IPS-NIHi7 (cell line): ENCODE results near the gene ACTR3.
"Not testable (repeated sequence)": the region's sequence is repeated elsewhere in the genome, so short reads cannot be mapped to it uniquely, and the experiment has no call there.

Experiments used
- DNase-seq: peaks from one replicate; pipeline ENCODE4 v3.0.0; 2012; ENCODE audit warnings: mixed read lengths; ENCODE audit errors: extremely low spot score

ACTR3 gene

DNA sequence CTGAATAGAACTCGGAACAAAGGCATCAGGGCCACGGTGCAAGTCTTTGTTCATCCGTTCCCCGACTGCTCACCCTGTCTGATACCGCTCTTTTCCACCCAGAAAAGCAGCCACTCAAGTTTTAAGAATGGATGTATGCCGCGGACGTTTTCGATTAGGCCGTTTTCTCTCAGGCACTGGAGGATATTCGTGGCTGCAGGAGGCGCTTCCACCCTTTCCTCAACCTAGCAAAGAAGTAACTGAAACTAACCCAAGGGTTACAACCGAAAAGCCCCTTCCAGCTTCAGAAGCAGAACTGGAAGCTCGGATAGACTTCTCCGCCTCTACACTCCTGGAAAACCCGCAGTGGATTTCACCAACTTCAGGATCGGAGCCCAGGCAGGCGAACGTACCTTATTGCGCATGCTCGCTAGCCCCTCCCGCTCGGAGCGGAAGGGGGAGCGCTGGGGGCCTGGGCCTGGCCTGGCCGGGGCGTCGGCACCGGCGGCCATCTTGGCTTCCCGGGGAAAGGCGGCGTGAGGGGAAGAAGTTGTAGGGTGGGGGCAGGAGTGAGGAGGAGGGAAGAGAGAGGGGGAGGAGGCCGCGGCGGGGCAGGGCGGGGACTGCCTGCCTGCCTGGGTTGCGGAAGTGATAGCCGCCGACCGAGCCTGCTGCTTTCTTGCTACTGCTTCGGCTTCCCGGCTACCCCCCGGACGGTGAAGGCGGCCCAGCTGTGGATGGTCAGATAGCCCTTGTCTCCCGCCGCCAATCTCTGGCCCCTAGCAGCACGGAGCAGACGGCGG, at the start of gene ACTR3:
ACTR3 (plus strand) TSS at position 619 of the 782 bp plus-strand sequence. CDS start 191 bp downstream, outside the sequence.
- DNase-seq: peak; percentile 94

GRCh38 chr2:113840518-113840917, 49.4 kb upstream of the ACTR3 start:
- no peak for DNase-seq

DNA sequence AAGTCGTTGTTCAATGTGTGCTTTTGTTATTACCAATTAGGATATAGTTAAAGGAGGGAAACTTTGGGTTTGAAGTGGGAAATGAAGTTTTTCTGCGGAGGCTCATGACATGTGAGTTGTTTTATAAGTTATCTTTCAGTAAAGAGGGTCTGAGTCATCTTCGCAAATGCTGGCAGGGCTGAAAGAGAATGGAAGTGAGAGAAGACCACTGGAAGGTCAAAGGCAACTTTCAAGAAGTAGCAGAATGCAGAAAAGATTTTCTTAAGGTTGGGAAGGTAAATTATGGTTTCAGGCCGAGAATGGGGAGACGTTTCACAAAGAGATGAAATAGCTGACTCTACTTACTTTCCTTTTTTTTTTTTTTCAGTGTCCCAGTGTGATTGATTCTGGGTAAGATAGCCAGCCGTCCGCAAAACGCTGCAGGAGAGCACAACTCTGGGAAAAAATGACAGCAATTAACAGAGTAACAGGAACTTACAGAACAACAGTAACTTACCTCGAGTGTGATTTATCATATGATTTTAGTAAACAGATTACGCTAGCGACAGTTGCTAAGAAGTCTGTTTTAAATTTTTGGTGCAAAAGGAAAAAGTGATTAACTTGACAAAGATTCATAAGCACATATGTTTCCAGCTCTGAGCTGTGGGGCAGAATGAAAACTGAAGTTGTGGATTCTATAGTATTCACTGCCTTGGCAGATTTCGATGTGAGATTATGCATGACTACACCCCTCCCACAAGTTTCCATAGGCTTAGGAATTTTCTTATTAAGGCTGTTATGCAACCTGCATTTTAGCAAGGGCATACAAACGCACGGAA, 46.8 kb upstream of the ACTR3 start:
- DNase-seq: no peak

- not testable (repeated sequence) for DNase-seq
Observed at GRCh38 chr2:113843737-113844050, 46.2 kb upstream of the ACTR3 start.

- DNase-seq: no peak
Observed at GRCh38 chr2:113845261-113845660, 44.6 kb upstream of the ACTR3 start.

GRCh38 chr2:113845796-113846195, 44.1 kb upstream of the ACTR3 start:
- not testable (repeated sequence) for DNase-seq

- DNase-seq: no peak
Observed at GRCh38 chr2:113846429-113846828, 43.5 kb upstream of the ACTR3 start.

GRCh38 chr2:113847144-113847543, 42.7 kb upstream of the ACTR3 start:
- DNase-seq: no peak

- no peak for DNase-seq
Observed at GRCh38 chr2:113848758-113849415, 41.0 kb upstream of the ACTR3 start.

DNA sequence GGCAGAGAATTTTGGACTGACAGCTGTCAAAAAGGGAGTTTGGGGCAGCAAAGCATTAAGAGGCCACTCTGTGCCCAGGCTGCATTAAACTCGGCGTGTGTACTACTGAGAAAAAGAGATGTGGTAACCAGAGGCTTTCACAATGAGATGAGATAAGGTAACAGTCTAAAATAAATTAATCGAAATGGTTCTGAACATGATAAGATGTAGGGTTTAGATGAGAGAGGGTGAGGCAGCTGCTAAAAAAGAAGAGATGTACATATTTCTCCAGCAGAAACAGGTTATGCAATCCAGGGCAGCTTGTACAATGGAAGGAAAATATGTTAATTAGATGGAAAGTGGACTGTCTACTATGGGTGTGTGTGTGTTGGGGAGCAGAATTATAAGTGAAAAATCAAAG, 39.2 kb upstream of the ACTR3 start:
- DNase-seq: no peak

GRCh38 chr2:113851640-113852039, 38.2 kb upstream of the ACTR3 start:
- no peak for DNase-seq

- no peak for DNase-seq
Observed at GRCh38 chr2:113854208-113854607, 35.7 kb upstream of the ACTR3 start.

- no peak for DNase-seq
Observed at GRCh38 chr2:113854970-113855740, 34.7 kb upstream of the ACTR3 start.

GRCh38 chr2:113857464-113857863, 32.4 kb upstream of the ACTR3 start:
- DNase-seq: no peak

GRCh38 chr2:113858764-113859163, 31.1 kb upstream of the ACTR3 start:
- no peak for DNase-seq

DNA sequence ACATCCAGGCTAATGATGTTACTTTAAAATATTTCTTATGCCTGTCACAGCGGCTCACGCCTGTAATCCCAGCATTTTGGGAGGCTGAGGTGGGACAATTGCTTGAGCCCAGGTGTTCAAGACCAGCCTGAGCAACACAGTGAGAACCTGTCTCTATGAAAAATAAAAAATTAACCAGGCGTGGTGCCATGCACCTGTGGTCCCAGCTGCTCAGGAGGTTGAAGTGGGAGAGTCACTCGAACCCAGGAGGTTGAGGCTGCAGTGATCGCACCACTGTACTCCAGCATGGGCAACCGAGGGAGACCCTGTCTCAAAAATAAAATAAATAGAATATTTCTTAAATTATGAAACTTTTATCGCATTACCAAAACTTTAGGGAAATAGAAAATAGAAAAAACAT, 28.1 kb upstream of the ACTR3 start:
- no peak for DNase-seq

DNA sequence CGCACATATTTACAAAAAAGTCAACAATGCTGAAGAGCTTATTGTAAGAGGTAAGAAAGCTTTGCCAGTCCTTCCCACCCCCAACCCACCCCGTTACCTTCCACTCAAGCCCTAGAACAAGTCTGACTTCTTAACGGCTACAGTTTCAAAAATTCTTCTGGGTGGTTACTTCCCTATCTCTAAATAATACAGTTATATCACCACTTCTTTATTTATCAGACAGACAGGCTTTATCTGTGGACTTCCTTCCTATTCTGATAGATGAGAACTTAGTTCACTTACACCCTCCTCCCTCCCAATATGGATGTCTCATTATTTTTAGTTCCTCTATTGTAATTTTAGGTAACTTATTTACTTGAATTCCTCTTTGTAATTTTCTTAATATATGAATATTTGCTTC, 26.7 kb upstream of the ACTR3 start:
- no peak for DNase-seq

GRCh38 chr2:113867571-113867970, 22.3 kb upstream of the ACTR3 start:
- no peak for DNase-seq

- DNase-seq: no peak
Observed at GRCh38 chr2:113869253-113869652, 20.6 kb upstream of the ACTR3 start.

- DNase-seq: no peak
Observed at GRCh38 chr2:113872201-113872600, 17.7 kb upstream of the ACTR3 start.

DNA sequence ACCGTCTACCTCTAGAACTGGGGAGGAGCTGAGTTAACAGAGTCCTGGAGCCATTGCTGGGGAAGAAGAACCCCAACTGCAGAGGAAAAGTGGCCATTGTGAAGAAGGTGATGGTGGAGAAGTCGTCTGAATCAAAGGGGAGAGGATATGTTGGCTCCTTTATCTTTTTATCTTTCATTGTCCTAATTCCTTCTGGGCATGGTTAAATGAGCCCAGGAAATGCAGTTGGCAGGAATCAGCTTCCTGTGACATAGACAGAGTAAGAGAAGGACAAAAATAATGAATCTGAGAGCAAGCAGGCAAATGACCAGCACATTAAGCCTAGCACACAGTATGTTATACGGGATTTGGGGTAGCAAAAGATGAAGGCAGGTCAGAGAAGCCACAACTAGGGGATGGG, 16.0 kb upstream of the ACTR3 start:
- DNase-seq: no peak

DNA sequence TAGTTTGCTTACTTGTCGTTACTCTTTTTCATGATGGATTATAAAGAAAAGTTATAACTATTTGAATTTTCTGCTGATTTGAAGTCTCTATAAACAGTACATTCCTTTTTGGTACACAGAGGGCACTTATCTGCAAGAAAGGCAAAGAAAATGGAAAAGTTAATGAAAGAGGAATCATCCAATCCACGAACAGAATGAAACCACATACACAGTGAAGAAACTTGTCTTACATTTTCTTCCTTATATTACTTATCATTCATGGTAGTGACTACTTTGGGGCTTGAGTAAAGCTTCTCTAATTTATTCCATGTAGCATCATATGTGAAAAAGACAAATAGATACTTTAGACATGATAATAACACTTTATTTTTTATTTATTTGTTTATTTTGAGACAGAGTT, 14.8 kb upstream of the ACTR3 start:
- DNase-seq: no peak
